OCI-LY3 (cell line): ENCODE measurements around the gene KIF6.

Experiments
- CTCF ChIP-seq: fragments of 200-600, 300-600 bp; sonication (generic); IDR thresholded peaks from 2 replicates; pipeline ENCODE4 v1.5.1; 2014; ENCODE audit warnings: antibody characterized with exemption, low read length, low read depth
- EZH2phosphoT487 ChIP-seq: fragments of 200-600 bp; shearing (Covaris generic); IDR thresholded peaks from 2 replicates; pipeline ENCODE4 v1.6.1; 2018; ENCODE audit warnings: antibody characterized with exemption, mixed run types, low read depth

GRCh38 chr6:39388606-39389483, 336.4 kb downstream of the KIF6 start:
- TF ChIP-seq CTCF = no peak
- TF ChIP-seq EZH2phosphoT487 = no peak
